ENCODE data around the gene CYP21A2.
"Not testable (repeated sequence)": the region's sequence is repeated elsewhere in the genome, so short reads cannot be mapped to it uniquely, and the experiment has no call there.

CYP21A2 gene

GRCh38 chr6:32055756-32056155 lies 17.5 kb downstream of the CYP21A2 start:
- DNase-seq, result not testable (repeated sequence)

DNA sequence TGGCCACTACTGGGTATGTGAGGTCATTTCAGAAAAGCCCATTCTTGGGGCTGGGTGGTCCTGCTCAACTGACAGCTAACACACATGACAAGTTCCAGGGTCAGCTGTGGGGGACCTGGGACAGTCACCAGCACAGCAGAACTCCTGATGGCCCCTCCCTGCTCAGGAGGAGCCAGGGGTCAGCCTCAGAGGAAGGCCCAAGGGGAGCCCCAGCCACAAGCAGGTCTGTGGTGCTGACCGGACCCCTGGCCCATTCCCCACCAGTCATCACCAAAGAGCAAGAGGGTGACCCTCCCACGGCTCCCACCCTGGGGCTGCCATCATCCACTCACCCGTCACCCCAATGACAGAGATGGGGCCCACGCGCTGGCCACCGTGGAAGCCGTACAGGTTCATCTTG lies 18.0 kb downstream of the CYP21A2 start:
- DNase-seq, result no peak

DNA sequence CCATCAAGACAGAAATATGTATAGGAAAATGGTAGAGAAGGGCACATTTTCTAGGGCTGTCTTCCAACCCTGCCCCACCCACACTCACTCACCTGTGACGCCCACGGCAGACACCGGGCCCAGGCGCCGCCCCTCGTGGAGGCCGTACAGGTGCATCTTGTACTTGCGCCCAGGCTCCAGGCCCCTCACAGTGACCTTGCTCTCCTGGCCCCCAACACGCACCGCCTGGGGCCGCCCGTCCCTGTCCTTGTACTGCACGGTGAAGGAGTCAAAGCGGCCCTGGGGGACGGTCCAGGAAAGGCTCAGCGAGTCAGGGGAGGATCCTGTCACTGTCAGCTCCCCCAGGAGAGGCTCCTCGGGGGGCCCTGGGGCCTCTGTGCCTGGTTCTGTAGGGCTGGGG lies 19.8 kb downstream of the CYP21A2 start:
- no peak for DNase-seq

GRCh38 chr6:32058511-32058963 lies 20.3 kb downstream of the CYP21A2 start:
- no peak for DNase-seq

DNA sequence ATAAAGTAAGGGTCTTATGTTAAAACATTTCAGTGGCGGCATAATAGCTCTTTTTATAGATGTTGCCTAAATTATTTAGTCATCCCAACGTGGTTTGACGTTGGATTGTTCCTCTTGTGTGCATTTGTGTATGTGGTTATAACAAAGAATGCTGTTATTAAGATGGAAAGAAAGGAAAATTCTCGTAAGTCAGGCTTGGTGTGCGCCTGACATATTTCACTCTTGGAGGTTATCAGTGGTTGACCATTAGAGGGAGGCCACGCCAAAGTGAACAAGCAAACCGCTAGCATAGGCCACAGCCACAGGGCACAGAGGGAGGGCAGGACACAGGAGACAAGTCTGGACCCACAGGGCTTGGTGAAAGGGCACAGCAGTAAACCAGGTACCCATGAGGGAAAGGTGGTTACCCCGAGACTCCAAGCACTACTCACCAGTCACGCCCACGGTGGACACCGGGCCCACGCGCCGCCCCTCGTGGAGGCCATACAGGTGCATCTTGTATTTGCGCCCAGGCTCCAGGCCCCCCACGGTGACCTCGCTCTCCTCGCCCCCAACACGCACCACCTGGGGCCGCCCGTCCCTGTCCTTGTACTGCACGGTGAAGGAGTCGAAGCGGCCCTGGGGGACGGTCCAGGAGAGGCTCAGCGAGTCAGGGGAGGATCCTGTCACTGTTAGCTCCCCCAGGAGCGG lies 22.9 kb downstream of the CYP21A2 start:
- no peak for DNase-seq

GRCh38 chr6:32064706-32065105 lies 26.5 kb downstream of the CYP21A2 start:
- DNase-seq, result no peak

DNA sequence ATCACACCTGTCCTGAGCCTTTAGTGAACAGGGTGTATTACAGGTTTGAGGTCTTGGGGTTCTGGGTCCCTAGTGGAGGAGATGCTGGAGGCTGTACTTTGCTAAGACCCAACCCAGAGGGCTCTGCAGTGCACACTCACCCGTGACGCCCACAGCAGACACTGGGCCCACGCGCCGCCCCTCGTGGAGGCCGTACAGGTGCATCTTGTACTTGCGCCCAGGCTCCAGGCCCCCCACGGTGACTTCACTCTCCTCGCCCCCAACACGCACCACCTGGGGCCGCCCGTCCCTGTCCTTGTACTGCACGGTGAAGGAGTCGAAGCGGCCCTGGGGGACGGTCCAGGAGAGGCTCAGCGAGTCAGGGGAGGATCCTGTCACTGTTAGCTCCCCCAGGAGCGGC lies 29.3 kb downstream of the CYP21A2 start:
- not testable (repeated sequence) for DNase-seq

- not testable (repeated sequence) for DNase-seq
These were observed 30.1 kb downstream of the CYP21A2 start for GRCh38 chr6:32068315-32068714.

DNA sequence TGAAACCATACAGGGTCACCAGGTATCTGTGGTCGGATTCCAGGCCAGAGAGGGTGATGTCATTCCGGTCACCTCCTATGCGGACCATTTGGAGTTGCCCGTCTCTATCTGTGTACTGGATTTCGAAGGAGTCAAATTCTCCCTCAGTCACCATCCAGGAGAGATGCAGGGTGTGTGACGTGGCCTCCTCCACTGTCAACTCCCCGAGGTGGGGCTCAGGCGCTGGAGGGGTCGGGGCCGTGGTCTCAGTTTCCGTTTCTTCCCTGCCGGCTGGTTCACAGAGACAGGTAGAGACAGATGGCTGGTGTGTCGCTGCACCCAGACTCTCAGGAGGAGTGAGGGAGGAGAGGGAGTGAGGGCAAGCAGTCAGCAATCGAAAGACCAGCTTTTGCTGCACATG lies 30.7 kb downstream of the CYP21A2 start:
- no peak for DNase-seq

- DNase-seq, result no peak
These were observed 31.2 kb downstream of the CYP21A2 start for GRCh38 chr6:32069460-32069859.

- DNase-seq, result no peak
These were observed 31.8 kb downstream of the CYP21A2 start for GRCh38 chr6:32069878-32070515.

- no peak for DNase-seq
These were observed 32.8 kb downstream of the CYP21A2 start for GRCh38 chr6:32070814-32071543.

- peak; percentile 71 for DNase-seq
These were observed 34.9 kb downstream of the CYP21A2 start for GRCh38 chr6:32073101-32073500.

DNA sequence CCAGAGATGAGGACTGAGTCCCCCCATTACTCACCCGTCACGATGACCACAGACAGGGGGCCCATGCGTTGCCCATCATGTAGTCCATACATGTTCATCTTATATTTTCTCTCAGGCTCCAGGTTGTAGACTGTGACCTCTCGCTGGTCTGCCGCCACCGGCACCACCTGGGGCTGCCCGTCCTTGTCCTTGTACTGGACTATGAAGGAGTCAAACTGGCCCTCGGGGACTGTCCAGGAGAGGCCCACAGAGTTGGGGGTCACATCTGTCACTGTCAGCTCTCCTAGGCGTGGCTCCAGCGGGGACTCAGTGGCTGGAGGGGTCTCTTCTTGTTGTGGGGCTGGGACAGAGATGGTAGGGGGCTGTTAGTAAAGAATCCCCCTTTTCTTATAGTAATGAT lies 35.4 kb downstream of the CYP21A2 start:
- DNase-seq, result no peak

GRCh38 chr6:32074996-32075532 lies 36.8 kb downstream of the CYP21A2 start:
- no peak for DNase-seq

DNA sequence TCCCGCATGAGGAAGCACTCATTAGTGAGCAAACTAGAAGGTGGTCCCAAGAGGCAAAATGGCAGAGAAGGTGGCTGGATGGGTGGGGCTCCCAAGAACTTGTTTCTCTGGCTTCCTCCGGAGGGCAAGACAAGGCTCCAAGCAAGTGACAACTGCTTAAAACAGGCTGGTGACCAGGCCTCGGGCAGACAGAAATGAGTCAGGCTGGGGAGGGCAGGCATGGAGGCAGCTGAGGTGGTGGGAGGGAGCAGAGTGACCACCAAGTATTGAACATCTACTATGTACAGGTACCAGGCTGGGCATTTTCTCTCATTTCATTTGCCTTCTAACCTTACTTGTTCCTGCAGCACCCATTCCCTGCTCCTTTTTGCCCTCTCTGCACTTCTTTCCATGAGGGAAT lies 37.6 kb downstream of the CYP21A2 start:
- DNase-seq, result no peak

GRCh38 chr6:32076321-32076809 lies 38.1 kb downstream of the CYP21A2 start:
- peak; percentile 55 for DNase-seq

DNA sequence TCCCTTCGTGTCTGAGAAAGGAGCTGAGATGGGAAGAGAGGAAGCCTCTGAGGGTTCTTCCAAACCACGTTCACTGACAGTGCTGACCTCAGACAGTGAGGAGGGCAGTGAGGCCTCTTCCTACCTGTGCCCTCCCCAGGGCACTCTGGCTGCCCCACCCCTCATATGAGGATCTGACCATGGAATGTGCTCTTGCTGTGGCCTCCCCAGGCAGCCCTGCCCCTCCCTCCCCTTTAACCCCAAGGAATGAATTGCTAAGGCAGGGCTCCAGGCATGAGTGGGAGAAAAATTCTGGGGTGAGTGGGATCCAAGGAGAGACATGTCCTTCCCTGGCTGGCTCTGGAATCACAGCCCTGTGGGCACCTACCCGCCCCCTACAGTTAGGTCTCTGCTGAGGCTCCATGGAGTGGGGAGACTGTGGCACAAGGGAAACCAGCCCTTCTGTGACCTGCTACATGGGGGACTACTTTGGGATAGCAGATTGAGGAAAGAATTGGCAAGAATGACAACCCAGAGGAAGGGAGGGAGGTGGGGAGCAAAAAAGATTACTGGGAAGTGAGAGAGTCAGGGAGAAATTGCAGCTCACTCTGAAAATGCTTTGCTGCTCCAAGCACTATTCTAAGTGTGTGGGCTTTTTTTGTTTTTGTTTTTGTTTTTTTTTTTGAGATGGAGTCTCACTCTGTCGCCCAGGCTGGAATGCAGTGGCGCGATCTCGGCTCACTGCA lies 41.5 kb downstream of the CYP21A2 start:
- DNase-seq, result no peak

DNA sequence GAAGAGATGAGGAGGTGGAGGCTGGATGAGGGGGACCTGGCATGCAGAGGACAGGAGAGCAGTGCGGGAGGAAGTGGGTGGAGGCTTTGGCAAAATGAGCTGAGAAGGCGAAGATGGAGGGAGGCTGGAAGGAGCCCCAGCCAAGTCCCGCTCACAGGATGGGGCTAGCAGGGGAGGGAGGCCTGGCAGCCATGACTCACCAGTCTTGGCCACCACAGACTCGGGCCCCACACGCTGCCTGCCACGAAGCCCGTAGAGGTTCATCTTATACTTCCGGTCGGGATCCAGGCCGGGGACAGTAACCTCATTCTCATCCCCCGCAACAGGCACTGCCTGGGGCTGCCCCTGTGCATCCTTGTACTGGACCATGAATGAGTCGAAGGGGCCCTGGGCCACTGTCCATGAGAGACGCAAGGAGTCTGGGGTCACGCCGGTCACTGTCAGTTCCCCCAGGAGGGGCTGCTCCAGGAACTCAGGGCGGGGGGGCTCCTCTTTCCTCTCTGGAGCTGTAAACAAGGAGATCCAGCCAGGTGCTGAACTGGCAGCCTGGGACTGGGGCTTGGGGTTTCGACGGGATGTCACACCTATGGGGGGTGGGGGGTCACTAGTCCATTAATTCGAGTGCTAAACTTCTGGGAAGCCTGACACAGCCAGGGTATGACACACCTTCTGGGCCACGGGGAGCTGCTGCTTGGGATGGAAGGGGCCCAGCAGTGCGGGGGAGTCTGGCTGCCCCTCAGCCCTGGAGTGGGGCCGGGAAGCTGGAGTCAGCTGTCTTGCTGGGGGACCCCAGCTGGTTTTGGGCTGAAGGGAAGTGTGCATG lies 43.2 kb downstream of the CYP21A2 start:
- no peak for DNase-seq

DNA sequence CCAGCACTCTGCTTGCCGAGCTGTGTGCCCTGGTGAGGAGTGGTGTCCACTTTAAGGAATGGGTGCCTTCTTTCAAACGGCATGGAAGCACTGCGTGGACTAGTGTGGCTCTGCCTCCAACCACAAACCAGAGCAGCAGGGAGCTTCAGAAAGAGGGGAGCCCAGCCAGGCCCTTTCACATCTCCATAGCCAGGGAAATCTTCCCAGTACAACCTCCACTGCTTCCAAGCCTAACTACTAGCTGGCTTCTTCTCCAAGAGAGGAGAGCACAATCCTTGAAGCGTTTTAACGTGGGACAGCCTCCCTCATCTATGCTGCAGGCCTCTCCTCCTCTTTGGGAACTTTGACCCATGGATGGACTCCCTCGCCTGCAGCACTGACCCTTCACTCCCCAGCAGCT lies 44.3 kb downstream of the CYP21A2 start:
- DNase-seq, result no peak

- DNase-seq, result no peak
These were observed 44.7 kb downstream of the CYP21A2 start for GRCh38 chr6:32082935-32083334.

All from eye (tissue), 1 donor.